ACC112 (cell line): Measurements from ENCODE around the gene SGSM1.

ENCODE experiments used
- H2AFZ ChIP-seq: fragments of 200-600 bp; sonication (generic); one replicate; pipeline ENCODE4 v1.6.0; 2017; ENCODE audit warnings: antibody characterized with exemption, low read length; ENCODE audit not compliant: unreplicated experiment
- H3K27ac ChIP-seq: fragments of 200-600 bp; sonication (generic); 2 replicates; pipeline ENCODE4 v1.5.1; 2014; ENCODE audit warnings: low read depth, mild to moderate bottlenecking, antibody characterized with exemption, low read length, moderate library complexity
- H3K27me3 ChIP-seq: fragments of 200-600 bp; sonication (generic); 2 replicates; pipeline ENCODE4 v1.6.1; 2014; ENCODE audit warnings: mild to moderate bottlenecking, antibody characterized with exemption, low read length, moderate library complexity, mixed read lengths; ENCODE audit not compliant: insufficient read depth
- H3K36me3 ChIP-seq: fragments of 200-600 bp; sonication (generic); 2 replicates; pipeline ENCODE4 v1.6.1; 2016; ENCODE audit warnings: mild to moderate bottlenecking, antibody characterized with exemption, low read length, moderate library complexity, mixed read lengths; ENCODE audit not compliant: insufficient read depth
- H3K4me1 ChIP-seq: fragments of 200-600 bp; sonication (generic); one replicate; pipeline ENCODE4 v1.6.1; 2016; ENCODE audit warnings: low read length, mixed read lengths; ENCODE audit not compliant: insufficient read depth, unreplicated experiment, control insufficient read depth
- H3K4me3 ChIP-seq: fragments of 200-600 bp; sonication (generic); 2 replicates; pipeline ENCODE4 v1.5.1; 2014; ENCODE audit warnings: mild to moderate bottlenecking, low read depth, low read length
- H3K79me2 ChIP-seq: fragments of 200-600 bp; sonication (generic); one replicate; pipeline ENCODE4 v1.6.0; 2016; ENCODE audit warnings: low read length; ENCODE audit not compliant: control insufficient read depth, unreplicated experiment, insufficient read depth

The SGSM1 gene

DNA sequence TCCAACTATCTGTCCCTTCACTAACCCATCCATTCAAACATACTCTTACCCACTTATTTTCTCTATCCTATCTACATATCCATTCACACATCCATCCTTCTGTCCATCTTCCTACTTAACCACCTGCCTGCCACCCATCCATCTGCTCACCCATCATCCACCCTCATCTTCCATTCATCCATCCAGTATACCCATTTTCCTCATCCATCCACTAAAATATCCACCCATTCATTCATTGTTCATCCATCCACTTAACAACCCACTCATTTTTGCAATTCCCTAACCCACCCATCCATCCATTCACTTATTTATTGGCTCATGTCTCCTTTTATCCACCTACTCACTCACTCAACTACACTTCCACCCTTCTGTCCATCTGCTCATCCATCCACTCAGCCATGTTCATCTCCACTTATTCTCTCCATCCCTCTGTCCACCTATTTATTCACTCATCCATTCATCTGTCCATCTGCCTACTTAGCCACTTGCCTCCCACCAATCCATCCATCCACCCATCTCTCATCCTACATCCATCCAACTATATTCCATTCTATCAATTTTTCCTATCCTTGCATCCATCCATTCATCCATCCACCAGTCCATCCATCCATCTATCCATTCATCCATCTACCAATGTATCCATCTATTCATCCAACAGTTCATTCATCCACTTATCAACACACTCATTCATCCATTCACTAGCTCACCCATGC, 129.9 kb downstream of the SGSM1 start:
- Histone ChIP-seq H3K36me3 (no peaks in the 10 kb centered on the region), H2AFZ (no peak overlapping the region), H3K79me2 (no peaks in the 10 kb centered on the region), H3K4me1 (no peaks in the 10 kb centered on the region), H3K4me3 (no peak overlapping the region), H3K27ac (no peak overlapping the region), H3K27me3 (peaks cover 33% of the 10 kb centered on the region)

GRCh38 chr22:24937114-24937513, 131.1 kb downstream of the SGSM1 start:
- Histone ChIP-seq H3K4me1 (no peaks in the 10 kb centered on the region), H3K27ac (no peak overlapping the region), H2AFZ (no peak overlapping the region), H3K27me3 (peaks cover 21% of the 10 kb centered on the region), H3K4me3 (no peak overlapping the region), H3K79me2 (no peaks in the 10 kb centered on the region), H3K36me3 (no peaks in the 10 kb centered on the region)

DNA sequence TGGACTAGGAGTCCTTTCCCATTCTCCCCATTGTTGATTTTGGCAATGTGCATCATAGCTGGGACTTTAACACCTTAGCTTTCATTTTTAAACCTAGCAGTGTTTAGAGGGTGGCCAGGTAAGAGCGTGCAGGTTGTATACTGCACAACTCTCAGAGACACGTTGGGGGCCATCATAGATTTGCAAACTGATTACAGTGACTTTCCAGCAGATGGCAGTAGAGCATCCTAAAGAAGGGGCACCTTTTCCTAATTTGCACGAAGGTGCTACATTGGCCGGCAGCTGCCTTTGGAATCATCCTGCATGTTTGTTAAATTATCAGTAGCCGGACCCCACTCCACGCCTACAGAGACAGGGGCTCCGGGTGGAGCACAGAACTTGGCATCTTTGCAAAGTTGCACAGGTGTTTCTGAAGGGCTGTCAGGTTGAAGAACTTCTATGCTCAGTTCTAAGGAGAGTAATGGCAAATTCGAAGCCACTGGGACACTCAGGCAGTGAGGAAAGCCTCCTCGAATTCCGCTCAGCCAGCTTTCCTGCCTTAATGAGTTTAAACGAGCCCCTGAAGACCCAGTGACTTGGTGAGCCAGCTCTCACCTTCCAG, 132.8 kb downstream of the SGSM1 start:
- H3K27ac ChIP-seq = no peak overlapping the region
- H3K79me2 ChIP-seq = no peaks in the 10 kb centered on the region
- H3K36me3 ChIP-seq = no peaks in the 10 kb centered on the region
- peaks cover 15% of the 10 kb centered on the region for H3K27me3 ChIP-seq
- H3K4me1 ChIP-seq = no peaks in the 10 kb centered on the region
- H2AFZ ChIP-seq = no peak overlapping the region
- H3K4me3 ChIP-seq = no peak overlapping the region

DNA sequence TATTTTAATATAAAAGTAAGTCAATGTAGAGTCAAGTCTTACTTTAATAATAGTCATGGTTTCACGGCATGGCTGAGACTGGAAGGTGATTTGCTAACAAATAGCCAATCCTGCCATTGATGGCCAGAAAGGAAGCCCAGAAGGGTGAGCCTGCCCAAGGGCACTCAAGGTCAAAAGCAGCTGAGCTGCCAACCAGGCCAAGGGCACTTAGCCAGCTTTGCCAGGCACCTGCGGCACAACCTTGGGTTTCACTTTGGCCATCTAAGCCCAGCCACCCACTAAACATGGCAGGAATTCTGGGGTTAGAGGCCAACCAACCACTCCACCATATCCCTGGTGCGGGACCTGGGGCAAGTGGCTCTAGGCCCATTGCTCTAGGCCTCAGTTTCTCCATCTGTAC, 136.3 kb downstream of the SGSM1 start:
- Histone ChIP-seq H3K79me2 (no peaks in the 10 kb centered on the region), H3K4me3 (no peak overlapping the region), H3K4me1 (no peaks in the 10 kb centered on the region), H2AFZ (no peak overlapping the region), H3K36me3 (no peaks in the 10 kb centered on the region), H3K27ac (no peak overlapping the region), H3K27me3 (no peaks in the 10 kb centered on the region)

DNA sequence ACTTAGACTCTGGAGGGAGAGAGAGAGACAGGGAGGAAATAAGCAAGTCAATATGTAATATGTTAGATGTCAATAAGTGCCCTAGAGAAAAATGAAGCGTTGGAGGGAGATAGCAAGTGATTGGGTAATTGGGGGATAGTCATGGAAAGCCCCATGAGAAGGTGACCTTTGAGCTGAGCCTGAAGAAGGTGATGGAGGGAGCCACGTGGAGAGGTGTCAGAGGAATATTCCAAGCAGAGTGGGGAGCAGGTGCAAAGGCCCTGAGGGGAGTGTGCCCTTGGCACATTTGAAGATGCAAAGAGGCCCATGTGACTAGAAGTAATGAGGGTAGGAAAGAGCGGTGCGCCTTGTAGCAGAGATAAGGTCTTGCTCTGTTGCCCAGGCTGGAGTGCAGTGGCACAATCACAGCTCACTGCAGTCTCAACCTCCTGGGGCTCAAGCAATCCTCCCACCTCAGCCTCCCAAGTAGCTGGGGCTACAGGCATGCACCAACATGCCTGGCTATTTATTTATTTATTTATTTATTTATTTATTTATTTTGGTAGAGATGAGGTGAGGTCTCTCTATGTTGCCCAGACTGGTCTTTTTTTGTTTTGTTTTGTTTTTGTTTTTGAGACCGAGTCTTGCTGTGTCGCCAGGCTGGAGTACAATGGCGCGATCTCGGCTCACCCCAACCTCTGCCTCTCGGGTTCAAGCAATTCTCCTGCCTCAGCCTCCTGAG, 138.4 kb downstream of the SGSM1 start:
- no peaks in the 10 kb centered on the region for H3K27me3 ChIP-seq

GRCh38 chr22:24945430-24945829, 139.4 kb downstream of the SGSM1 start:
- Histone ChIP-seq H3K27ac (no peak overlapping the region), H3K36me3 (no peaks in the 10 kb centered on the region), H3K4me3 (no peak overlapping the region), H3K27me3 (no peaks in the 10 kb centered on the region), H3K4me1 (peaks cover under 1% of the 10 kb centered on the region), H3K79me2 (no peaks in the 10 kb centered on the region), H2AFZ (no peak overlapping the region)

More for the DNA sequence above, 138.4 kb downstream of the SGSM1 start:
- Histone ChIP-seq H2AFZ (no peak overlapping the region), H3K4me3 (no peak overlapping the region), H3K4me1 (no peaks in the 10 kb centered on the region), H3K27ac (no peak overlapping the region), H3K36me3 (no peaks in the 10 kb centered on the region), H3K79me2 (no peaks in the 10 kb centered on the region)

DNA sequence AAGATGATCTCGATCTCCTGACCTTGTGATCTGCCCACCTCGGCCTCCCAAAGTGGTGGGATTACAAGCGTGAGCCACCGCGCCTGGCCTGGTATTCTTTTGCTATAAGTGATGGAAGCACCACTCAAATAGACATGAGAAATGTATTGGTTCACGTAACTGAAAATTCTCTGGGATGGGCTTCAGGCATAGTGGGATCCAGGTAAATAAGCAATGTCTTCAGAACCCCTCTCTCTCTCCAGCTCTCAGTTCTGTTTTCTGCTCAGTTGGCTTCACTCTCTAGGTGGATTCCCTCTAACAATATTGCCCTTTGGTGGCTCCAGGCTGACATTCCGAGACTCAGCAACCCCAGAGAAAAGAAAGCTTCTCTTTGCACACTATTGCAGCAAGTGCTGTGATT, 141.4 kb downstream of the SGSM1 start:
- Histone ChIP-seq H3K4me3 (no peak overlapping the region), H3K36me3 (no peaks in the 10 kb centered on the region), H3K27me3 (no peaks in the 10 kb centered on the region), H3K79me2 (no peaks in the 10 kb centered on the region), H3K27ac (no peak overlapping the region), H2AFZ (no peak overlapping the region), H3K4me1 (peaks cover 5% of the 10 kb centered on the region)

GRCh38 chr22:24947881-24948280, 141.9 kb downstream of the SGSM1 start:
- Histone ChIP-seq H2AFZ (no peak overlapping the region), H3K27ac (no peak overlapping the region)

GRCh38 chr22:24948356-24949202, 142.6 kb downstream of the SGSM1 start:
- peaks cover 5% of the 10 kb centered on the region for H3K4me1 ChIP-seq
- H2AFZ ChIP-seq = no peak overlapping the region
- no peaks in the 10 kb centered on the region for H3K36me3 ChIP-seq
- H3K27me3 ChIP-seq = no peaks in the 10 kb centered on the region
- no peak overlapping the region for H3K27ac ChIP-seq
- no peak overlapping the region for H3K4me3 ChIP-seq
- peaks cover 3% of the 10 kb centered on the region for H3K79me2 ChIP-seq

More at GRCh38 chr22:24947881-24948280, 141.9 kb downstream of the SGSM1 start:
- peaks cover 5% of the 10 kb centered on the region for H3K4me1 ChIP-seq
- no peaks in the 10 kb centered on the region for H3K36me3 ChIP-seq
- no peaks in the 10 kb centered on the region for H3K27me3 ChIP-seq
- no peaks in the 10 kb centered on the region for H3K79me2 ChIP-seq
- no peak overlapping the region for H3K4me3 ChIP-seq

- H2AFZ ChIP-seq = no peak overlapping the region
- H3K36me3 ChIP-seq = no peaks in the 10 kb centered on the region
- peaks cover 10% of the 10 kb centered on the region for H3K4me1 ChIP-seq
- no peaks in the 10 kb centered on the region for H3K27me3 ChIP-seq
- no peak overlapping the region for H3K27ac ChIP-seq
- peaks cover 15% of the 10 kb centered on the region for H3K79me2 ChIP-seq
- H3K4me3 ChIP-seq = 0 out of 2 replicates have a peak overlapping the region, but pooled peaks have one; percentile 15
Observed at GRCh38 chr22:24950272-24950902, 144.4 kb downstream of the SGSM1 start.
